Stimulated activated CD8-positive, alpha-beta memory T cell treated with anti-CD3 and anti-CD28 coated beads, Interleukin-7, amount 100 ng/mL, for 48 hours (primary cell): ENCODE data around the gene UBE2QL1.

Experiments
- DNase-seq, 2 donors: peaks; one replicate each; pipeline ENCODE4 v3.0.0-alpha.2; 2020; ENCODE audit warnings: low read depth in 1 of 2; ENCODE audit errors: extremely low read depth in 1 of 2

The UBE2QL1 gene

GRCh38 chr5:6522923-6523322 lies 74.3 kb downstream of the UBE2QL1 start:
- no peak for DNase-seq

GRCh38 chr5:6525422-6525821 lies 76.8 kb downstream of the UBE2QL1 start:
- DNase-seq: no peak

- DNase-seq: no peak
These were observed 77.3 kb downstream of the UBE2QL1 start for GRCh38 chr5:6525910-6526309.

- no peak for DNase-seq
These were observed 79.2 kb downstream of the UBE2QL1 start for GRCh38 chr5:6527749-6528455.

GRCh38 chr5:6535594-6535993 lies 86.9 kb downstream of the UBE2QL1 start:
- DNase-seq: no peak

GRCh38 chr5:6539060-6539459 lies 90.4 kb downstream of the UBE2QL1 start:
- no peak for DNase-seq

GRCh38 chr5:6540111-6540827 lies 91.6 kb downstream of the UBE2QL1 start:
- DNase-seq: no peak

- no peak for DNase-seq
These were observed 92.8 kb downstream of the UBE2QL1 start for GRCh38 chr5:6541256-6542013.

- DNase-seq: no peak
These were observed 94.0 kb downstream of the UBE2QL1 start for GRCh38 chr5:6542421-6543345.

GRCh38 chr5:6543346-6543730 lies 94.7 kb downstream of the UBE2QL1 start:
- no peak for DNase-seq

GRCh38 chr5:6543830-6544560 lies 95.3 kb downstream of the UBE2QL1 start:
- no peak for DNase-seq
